ENCODE data around the gene ZFP36. TPM values are rescaled to one million over a fixed set of nuclear protein-coding genes. Genes with fewer than 3 reads are reported as not detected.
A peak's percentile ranks its signal among the peaks of the same experiment; 100 is the strongest.

The ZFP36 gene
- total and polyA plus RNA-seq, 2 donors (not counting 1 experiment from before 2014, with no cell fraction given), result 5.6 to 11.4 TPM

DNA sequence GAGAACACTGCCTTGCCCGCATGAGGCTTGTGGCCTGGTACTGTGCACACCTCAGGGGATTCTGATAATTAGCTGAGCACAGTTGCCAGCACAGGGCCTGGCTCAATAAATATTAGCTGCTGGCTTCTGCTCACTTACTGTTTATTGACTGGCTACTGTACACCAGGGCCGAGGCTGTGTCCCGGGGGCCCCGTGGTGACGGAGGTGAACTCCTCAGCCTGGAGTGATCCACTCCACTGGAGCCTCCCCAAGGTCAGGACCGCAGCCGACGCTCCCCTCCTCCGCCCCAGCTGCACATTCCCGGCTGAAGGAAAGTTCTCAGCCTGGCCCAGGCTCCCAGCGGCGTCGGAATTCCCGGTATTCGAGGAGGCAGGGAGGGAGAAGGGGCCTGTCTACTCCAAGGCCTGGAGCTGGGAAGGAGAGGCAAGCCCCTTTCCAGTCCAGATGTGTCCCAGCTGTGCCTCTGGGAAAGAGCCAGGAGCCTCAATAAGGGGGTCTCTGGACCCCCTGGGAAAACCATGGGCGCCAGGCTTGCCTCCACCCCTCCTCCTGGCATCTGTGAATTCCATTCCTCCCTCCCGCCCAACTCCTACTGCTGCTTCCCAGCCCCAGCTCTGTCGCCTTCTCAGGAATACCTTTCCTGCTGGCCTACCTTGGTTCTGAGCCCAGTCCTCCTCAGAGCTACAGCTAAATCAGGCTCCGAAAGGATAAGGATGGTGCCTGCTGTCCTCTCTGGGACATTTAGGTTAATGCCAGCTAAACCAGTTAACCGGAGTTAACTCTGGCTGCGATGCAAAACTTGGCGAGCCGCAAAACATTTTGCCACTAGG, 21.9 kb downstream of the ZFP36 start:
- no peaks in the 10 kb centered on the region for H3K9me3 ChIP-seq (ENCODE audit: control insufficient read depth, insufficient read depth, low read depth, low read length)
- no peaks in the 10 kb centered on the region for H3K27me3 ChIP-seq (ENCODE audit: control insufficient read depth, insufficient read depth, low read length)
- H3K4me2 ChIP-seq (ENCODE audit: extremely low read depth, insufficient read depth, low read length), result peak overlapping the region; percentile 40
- H3K9ac ChIP-seq (ENCODE audit: insufficient read depth, low read length), result peak overlapping the region; percentile 53
- H4K20me1 ChIP-seq (ENCODE audit: control insufficient read depth, extremely low read depth, insufficient read depth, low read length), result no peaks in the 10 kb centered on the region
- H2AFZ ChIP-seq (ENCODE audit: low read length), result no peak overlapping the region
- H3K27ac ChIP-seq (ENCODE audit: insufficient read depth, low read length), result peak overlapping the region; percentile 94
- TF ChIP-seq, protein P1, sequence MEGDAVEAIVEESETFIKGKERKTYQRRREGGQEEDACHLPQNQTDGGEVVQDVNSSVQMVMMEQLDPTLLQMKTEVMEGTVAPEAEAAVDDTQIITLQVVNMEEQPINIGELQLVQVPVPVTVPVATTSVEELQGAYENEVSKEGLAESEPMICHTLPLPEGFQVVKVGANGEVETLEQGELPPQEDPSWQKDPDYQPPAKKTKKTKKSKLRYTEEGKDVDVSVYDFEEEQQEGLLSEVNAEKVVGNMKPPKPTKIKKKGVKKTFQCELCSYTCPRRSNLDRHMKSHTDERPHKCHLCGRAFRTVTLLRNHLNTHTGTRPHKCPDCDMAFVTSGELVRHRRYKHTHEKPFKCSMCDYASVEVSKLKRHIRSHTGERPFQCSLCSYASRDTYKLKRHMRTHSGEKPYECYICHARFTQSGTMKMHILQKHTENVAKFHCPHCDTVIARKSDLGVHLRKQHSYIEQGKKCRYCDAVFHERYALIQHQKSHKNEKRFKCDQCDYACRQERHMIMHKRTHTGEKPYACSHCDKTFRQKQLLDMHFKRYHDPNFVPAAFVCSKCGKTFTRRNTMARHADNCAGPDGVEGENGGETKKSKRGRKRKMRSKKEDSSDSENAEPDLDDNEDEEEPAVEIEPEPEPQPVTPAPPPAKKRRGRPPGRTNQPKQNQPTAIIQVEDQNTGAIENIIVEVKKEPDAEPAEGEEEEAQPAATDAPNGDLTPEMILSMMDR (conservative IDR thresholded peaks at IDR 0.05 in 1 of 2, IDR thresholded peaks at IDR 0.05 in 1 of 2; ENCODE audit: low read depth in 1 of 2, low read length in 2 of 2), result no peak
- no peak for TF ChIP-seq EZH2 (IDR thresholded peaks at IDR 0.05; ENCODE audit: low read length, missing control alignments)
- peaks cover 20% of the 10 kb centered on the region for H3K36me3 ChIP-seq (ENCODE audit: control insufficient read depth, insufficient read depth, low read length)
- peaks cover 12% of the 10 kb centered on the region for H3K4me1 ChIP-seq (ENCODE audit: control insufficient read depth, extremely low read depth, insufficient read depth, low read length)
- H3K79me2 ChIP-seq (ENCODE audit: control insufficient read depth, insufficient read depth, low read length), result peaks cover 6% of the 10 kb centered on the region
- peak overlapping the region in 1 of 4 experiments; percentile 27 for H3K4me3 ChIP-seq (replicated peaks in 1 of 4; ENCODE audit: control extremely low read depth in 1 of 4, insufficient read depth in 1 of 4, low read depth in 3 of 4, low read length in 4 of 4)
- DNase-seq (ENCODE audit: low read depth in 2 of 2), result peak; percentile 95

DNA sequence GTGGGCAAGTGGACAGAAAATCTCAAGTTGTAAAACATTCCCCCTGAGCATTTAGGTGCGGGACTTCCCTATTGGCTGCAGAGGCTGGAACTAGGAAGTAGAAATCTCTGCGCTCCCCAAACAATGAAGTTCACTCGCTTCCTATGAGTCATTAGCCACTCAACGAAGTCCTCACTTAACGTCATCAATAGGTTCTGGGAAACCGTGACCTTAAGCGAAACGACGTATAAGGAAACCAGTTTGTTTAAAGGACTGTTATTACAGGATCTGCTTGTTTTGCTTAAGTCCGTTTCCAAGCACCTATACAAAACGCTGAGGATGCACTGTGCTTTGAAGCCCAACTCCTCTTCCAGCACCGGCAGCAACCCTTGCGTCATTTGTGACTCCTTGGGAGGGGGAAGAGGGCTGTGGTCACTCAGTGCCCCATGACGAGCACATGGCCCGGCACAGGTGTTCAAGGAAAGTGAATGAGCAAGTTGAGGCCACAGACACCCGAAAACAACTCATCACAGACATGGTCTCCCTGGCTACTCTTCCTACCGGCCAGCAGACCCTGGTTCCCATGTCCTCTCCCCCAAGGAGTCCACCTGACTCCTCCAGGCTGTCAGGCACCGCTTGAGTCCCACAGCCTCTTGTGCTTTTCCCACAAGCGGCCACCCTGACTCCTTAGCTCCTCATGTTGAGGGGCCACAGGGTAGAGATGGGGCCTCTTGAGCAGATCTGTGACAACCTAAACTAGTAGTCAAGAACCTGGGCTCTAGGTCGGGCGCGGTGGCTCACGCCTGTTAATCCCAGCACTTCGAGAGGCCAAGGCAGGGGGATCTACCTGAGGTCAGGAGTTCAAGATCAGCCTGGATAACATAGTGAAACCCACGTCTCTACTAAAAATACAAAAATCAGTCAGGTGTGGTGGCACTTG, 24.3 kb downstream of the ZFP36 start:
- Histone ChIP-seq H3K79me2 (ENCODE audit: control insufficient read depth, insufficient read depth, low read length) (peaks cover 29% of the 10 kb centered on the region), H3K4me2 (ENCODE audit: extremely low read depth, insufficient read depth, low read length) (no peak overlapping the region), H3K27ac (ENCODE audit: insufficient read depth, low read length) (peak overlapping the region; percentile 44), H3K9ac (ENCODE audit: insufficient read depth, low read length) (no peak overlapping the region), H3K36me3 (ENCODE audit: control insufficient read depth, insufficient read depth, low read length) (peaks cover 14% of the 10 kb centered on the region), H3K4me1 (ENCODE audit: control insufficient read depth, extremely low read depth, insufficient read depth, low read length) (peaks cover 23% of the 10 kb centered on the region), H3K4me3 (replicated peaks in 1 of 4; ENCODE audit: control extremely low read depth in 1 of 4, insufficient read depth in 1 of 4, low read depth in 3 of 4, low read length in 4 of 4) (no peak overlapping the region), H2AFZ (ENCODE audit: low read length) (no peak overlapping the region), H3K27me3 (ENCODE audit: control insufficient read depth, insufficient read depth, low read length) (no peaks in the 10 kb centered on the region), H4K20me1 (ENCODE audit: control insufficient read depth, extremely low read depth, insufficient read depth, low read length) (no peaks in the 10 kb centered on the region), H3K9me3 (ENCODE audit: control insufficient read depth, insufficient read depth, low read depth, low read length) (no peaks in the 10 kb centered on the region)
- peak; percentile 99 to 100 for DNase-seq (ENCODE audit: low read depth in 2 of 2)
- TF ChIP-seq, protein P1 (conservative IDR thresholded peaks at IDR 0.05 in 1 of 2, IDR thresholded peaks at IDR 0.05 in 1 of 2; ENCODE audit: low read depth in 1 of 2, low read length in 2 of 2), result no peak

DNA sequence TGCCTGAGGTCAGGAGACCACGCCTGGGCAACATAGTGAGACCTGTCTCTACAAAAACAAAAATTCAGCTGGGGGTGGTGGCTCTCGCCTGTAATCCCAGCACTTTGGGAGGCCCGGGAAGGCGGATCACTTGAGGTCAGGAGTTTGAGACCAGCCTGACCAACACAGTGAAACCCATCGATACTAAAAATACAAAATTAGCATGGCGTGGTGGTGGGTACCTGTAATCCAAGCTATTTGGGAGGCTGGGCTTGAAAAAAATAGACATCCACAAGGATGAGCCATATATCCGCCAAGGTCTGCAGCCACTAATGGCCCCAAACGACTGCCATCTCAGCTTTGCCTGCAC, 26.0 kb downstream of the ZFP36 start:
- Histone ChIP-seq H2AFZ (ENCODE audit: low read length) (no peak overlapping the region), H3K9ac (ENCODE audit: insufficient read depth, low read length) (no peak overlapping the region), H4K20me1 (ENCODE audit: control insufficient read depth, extremely low read depth, insufficient read depth, low read length) (no peaks in the 10 kb centered on the region), H3K9me3 (ENCODE audit: control insufficient read depth, insufficient read depth, low read depth, low read length) (no peaks in the 10 kb centered on the region), H3K4me2 (ENCODE audit: extremely low read depth, insufficient read depth, low read length) (no peak overlapping the region), H3K27me3 (ENCODE audit: control insufficient read depth, insufficient read depth, low read length) (no peaks in the 10 kb centered on the region), H3K36me3 (ENCODE audit: control insufficient read depth, insufficient read depth, low read length) (peaks cover 14% of the 10 kb centered on the region), H3K79me2 (ENCODE audit: control insufficient read depth, insufficient read depth, low read length) (peaks cover 29% of the 10 kb centered on the region), H3K4me3 (replicated peaks in 1 of 4; ENCODE audit: control extremely low read depth in 1 of 4, insufficient read depth in 1 of 4, low read depth in 3 of 4, low read length in 4 of 4) (no peak overlapping the region), H3K4me1 (ENCODE audit: control insufficient read depth, extremely low read depth, insufficient read depth, low read length) (peaks cover 24% of the 10 kb centered on the region), H3K27ac (ENCODE audit: insufficient read depth, low read length) (peak overlapping the region; percentile 4)
- DNase-seq (ENCODE audit: low read depth in 2 of 2), result no peak
- TF ChIP-seq, protein P1 (conservative IDR thresholded peaks at IDR 0.05 in 1 of 2, IDR thresholded peaks at IDR 0.05 in 1 of 2; ENCODE audit: low read depth in 1 of 2, low read length in 2 of 2), result no peak
- no peak for TF ChIP-seq EZH2 (IDR thresholded peaks at IDR 0.05; ENCODE audit: low read length, missing control alignments)

Data from fibroblast of lung (primary cell).